Activated CD8-positive, alpha-beta memory T cell treated with anti-CD3 and anti-CD28 coated beads for 1 hour (primary cell): ENCODE measurements around the gene USH1C.
A peak's percentile ranks its signal among the peaks of the same experiment; 100 is the strongest.

Source experiments
- DNase-seq, 2 donors: peaks; one replicate each; pipeline ENCODE4 v3.0.0-alpha.2; 2020; ENCODE audit warnings: low read depth in 1 of 2; ENCODE audit errors: extremely low read depth in 1 of 2

The USH1C gene

DNA sequence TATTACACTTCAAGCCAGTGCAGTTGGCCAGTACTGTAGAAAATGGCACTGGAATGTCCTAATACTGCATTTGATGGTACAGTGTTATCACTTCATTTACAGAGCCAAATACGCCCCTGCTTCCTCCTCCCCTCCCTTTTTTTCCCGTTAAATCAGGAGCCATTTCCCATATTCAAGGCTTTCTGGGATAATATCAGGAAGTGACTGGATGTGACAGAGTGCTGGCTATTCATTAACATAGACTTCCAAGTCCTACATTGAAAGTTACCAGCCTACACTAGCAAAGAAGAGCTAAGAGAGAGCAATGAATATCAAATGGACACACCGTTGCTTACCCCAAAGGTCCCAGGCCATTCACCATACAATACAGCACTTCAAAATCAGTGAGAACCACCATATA lies 35.4 kb downstream of the USH1C start:
- no peak for DNase-seq

DNA sequence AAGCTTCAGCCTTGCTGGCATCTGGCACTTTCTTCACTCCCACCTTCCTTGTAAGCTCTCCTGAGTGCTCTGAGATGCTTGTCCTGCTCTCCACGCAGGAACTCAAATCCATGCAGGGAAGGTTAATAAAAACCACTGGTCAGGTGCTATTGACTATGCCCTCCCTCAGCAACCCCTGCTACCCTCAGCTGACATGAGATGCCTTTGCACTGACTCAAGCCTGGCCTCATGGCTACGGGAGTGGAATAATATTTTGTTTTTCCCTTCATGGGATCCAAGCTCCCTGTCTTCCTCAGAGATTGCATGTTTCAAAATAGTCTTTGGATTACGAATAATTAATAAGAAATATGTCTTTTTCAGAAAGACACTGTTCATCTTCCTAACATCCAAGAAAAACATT lies 35.9 kb downstream of the USH1C start:
- no peak for DNase-seq

DNA sequence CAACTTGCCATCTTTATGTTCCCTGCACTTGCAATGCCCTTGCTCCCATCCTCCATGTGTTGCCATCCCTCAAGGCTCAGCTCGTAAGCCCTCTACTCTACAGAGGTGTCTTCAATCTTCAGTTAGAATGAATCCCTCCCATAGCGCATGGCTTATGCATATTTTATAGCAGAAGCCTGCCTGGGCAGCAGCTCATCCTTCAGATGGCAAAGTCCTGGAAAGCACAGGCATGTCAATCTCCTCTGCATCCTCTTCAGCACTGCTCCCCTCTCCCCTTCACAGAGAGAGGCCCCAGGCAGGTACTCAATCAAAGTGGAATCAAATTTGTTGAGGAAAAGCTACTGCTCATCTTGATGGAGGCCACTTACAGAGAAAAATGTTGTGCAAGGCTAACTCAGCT lies 36.4 kb downstream of the USH1C start:
- DNase-seq = no peak

- no peak for DNase-seq
Measured at GRCh38 chr11:17506942-17507341, 37.3 kb downstream of the USH1C start.

DNA sequence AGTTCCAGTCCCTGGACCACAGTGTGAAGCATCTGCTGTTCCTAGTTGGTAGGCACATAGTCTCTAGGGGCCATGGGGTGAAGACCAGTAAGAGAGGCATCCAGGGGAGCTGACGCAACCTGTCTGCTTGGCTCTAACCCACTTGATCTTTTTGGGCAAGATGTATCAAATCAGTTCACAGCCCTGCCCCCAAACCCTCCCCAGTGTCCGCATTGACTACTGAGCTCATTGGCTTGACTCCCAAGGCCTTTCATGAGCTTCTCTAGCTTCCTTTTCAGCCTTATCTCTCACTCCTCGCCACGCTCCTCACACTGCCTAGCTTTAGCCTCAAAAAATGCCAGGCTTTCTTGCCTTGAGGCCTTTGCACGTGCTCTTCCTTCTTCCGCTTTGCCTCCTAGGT lies 37.9 kb downstream of the USH1C start:
- DNase-seq = no peak

DNA sequence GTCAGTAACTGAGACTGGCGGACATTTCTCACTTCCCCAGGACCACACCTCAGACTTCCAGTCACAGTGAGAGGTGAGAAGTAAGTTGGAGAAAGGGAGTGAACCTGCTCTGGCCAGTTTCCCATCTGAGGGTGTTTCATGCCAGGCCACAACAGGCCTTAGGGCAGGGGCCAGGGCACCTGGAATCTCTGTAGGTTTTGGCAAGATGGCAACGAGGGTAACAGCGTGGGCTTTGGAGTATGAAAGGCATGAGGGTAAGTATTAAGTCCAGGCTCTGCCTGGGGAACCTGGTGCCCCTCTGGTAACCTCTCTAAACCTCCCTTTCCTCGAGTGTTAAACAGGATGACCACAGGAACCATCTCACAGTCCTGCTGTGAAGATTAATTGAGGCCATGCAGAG lies 39.1 kb downstream of the USH1C start:
- DNase-seq = no peak

- DNase-seq = peak; percentile 42 to 66
Measured at GRCh38 chr11:17504330-17505107, 39.7 kb downstream of the USH1C start.

- no peak for DNase-seq
Measured at GRCh38 chr11:17502630-17503029, 41.6 kb downstream of the USH1C start.

DNA sequence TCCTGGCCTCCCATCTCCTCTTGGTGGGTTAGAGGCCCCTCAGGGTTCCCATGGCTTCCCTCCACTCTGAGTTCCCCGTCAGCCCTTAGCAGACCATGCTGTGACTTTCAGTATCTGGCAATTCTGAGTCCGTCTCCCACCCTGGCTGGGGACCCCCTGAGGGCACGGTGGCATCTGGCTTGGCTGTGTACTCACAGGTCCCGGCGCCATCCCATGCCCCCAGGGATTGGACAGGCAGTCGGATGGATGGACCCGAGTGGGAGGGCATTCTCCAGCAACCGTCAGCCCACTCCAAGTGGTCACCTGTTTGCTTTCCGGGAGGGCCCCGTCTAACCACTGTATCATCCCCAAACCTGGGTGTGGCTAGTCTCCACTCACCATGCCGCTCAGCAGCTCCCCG lies 43.5 kb downstream of the USH1C start:
- DNase-seq = no peak

DNA sequence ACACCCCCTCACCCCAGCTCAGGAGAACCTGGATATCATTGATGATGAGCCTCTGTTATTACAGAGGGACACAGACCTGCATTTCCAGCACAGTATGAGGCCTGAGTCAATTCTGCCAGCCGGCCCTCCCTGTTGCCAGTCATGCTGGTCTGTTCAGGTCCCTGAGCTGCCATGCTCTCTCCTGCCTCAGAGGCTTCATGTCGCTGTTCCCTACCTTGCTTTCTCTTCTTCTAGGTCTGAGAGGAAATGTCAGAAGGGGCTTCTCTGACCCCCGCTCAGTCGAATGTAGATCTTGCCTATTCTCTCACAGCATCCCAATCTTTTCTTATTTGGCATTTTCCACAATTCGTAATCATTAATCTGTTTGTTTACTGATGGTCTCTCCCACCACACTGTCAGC lies 45.7 kb downstream of the USH1C start:
- no peak for DNase-seq

GRCh38 chr11:17498058-17498457 lies 46.2 kb downstream of the USH1C start:
- no peak for DNase-seq

DNA sequence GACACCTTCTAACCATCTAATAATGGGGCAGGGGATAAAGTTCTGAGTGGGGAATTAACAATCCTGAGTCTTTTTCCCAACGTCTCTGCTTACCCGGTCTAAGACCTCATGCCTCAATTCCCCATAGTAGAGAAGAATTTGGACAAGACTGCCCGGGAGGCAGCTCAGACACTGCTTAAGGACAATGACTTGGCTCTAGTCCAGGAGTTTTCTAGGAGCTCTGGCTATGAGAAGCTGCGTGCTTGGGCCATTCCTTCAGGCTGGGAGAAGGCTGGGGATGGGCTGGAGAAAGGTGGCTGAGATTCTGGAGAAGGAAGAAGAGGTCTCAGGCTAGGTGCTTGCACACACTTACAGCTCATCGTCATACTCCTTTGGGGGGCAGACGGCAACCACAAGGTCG lies 47.8 kb downstream of the USH1C start:
- DNase-seq = no peak

DNA sequence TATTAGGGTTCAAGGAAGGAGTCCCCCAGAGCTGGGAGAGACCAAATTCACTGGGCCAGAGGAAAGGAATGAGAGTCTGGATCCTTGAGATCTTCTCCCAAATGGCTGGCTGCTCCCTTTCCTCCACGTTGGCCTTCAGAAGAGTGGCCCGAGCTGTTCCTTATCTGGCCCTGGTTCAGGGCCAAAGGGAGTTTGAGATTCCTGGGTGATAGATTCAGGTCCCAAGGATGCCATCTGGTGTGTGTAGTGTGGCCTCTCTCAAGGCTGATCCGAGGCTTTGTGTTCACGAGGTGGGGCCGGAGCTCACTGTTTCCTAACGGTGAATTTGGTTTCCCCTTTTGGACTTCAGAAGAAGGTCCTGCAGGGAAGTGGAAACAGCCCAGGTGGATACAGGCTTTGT lies 50.2 kb downstream of the USH1C start:
- no peak for DNase-seq

DNA sequence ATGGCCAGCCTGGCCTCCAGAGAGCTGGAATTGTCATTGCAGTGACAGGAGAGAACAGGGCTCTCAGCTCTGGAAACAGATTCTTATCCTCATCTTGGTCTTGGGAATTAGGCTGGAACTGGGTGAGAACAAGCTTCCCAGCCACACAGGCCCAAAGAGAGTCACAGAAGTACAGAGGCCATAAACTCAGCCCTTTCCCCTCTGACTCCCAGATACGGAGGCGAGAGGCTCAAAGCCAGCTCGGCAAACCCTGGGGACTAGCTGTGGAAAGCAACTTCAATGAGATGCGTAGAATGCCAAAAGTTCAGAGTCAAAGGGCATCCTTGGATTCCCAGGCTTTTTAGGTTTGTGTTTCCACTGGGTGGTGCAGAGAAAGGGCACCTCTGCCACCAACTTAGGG lies 53.3 kb downstream of the USH1C start:
- no peak for DNase-seq

GRCh38 chr11:17490232-17490631 lies 54.0 kb downstream of the USH1C start:
- DNase-seq = no peak

DNA sequence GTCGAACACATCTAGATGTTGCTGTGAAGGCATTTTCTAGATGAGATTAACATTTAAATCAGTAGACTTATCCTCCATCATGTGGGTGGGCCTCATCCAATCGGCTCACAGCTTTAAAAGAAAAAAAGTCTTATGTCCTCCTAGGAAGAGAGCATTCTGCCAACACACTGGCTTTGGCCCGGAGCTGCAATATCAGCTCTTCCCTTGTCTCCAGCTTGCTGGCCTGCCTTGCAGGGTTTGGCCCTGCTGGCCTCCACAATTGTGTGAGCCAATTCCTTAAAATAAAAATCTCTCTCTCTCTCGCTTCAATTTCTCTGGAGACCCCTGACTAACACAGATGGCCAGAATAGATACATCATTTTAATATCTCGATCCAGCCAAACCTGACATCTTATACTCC lies 54.5 kb downstream of the USH1C start:
- DNase-seq = no peak

- DNase-seq = no peak
Measured at GRCh38 chr11:17488563-17488962, 55.7 kb downstream of the USH1C start.

GRCh38 chr11:17486646-17487045 lies 57.6 kb downstream of the USH1C start:
- no peak for DNase-seq

DNA sequence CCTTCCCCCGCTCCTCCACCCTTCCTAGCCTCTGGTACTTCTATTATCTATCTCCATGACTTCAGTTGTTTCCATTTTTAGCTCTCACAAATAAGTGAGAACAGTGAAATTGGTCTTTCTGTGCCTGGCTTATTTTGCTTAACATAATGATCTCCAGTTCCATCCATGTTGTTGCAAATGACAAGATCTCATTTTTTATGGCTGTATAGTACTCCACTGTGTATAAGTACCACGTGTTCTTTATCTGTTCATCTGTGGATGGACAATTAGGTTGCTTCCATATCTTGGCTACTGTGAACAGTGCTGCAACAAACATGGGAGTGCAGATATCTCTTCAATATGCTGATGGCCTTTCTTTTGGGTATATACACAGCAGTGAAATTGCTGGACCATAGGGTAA lies 60.7 kb downstream of the USH1C start:
- DNase-seq = no peak

DNA sequence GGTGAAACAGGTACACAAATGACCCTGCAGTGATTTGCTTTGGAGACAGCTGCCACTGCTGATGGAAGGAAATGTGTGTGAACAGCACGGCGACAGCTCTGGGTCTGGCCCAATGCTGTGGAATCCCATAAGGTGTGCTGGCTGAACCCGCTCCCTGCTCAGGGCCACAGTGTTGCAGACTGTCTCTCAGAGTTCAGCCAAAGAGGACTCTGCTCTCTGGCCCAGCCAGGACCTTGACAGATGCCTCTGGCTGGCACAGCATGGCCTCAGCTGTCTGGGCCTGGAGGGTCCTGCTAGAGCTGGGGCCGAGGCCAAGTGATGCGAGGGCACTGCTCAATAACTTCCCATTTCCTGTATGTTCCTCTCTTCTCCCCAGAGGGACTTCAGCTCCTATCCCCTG lies 62.3 kb downstream of the USH1C start:
- no peak for DNase-seq

GRCh38 chr11:17479284-17480214 lies 64.7 kb downstream of the USH1C start:
- DNase-seq = no peak

- no peak for DNase-seq
Measured at GRCh38 chr11:17478070-17478469, 66.1 kb downstream of the USH1C start.
